GM18507 (cell line): Measurements from ENCODE around the gene TRIP11.

Source experiments
- DNase-seq: peaks from one replicate; pipeline ENCODE4 v3.0.0; 2011; ENCODE audit warnings: low read depth; ENCODE audit not compliant: insufficient read length; ENCODE audit errors: extremely low spot score
- FAIRE-seq: peaks from 2 replicates; lab custom pipeline; 2011; peaks lifted over from hg19 to GRCh38; lab: Jason Lieb, UNC

TRIP11 gene

DNA sequence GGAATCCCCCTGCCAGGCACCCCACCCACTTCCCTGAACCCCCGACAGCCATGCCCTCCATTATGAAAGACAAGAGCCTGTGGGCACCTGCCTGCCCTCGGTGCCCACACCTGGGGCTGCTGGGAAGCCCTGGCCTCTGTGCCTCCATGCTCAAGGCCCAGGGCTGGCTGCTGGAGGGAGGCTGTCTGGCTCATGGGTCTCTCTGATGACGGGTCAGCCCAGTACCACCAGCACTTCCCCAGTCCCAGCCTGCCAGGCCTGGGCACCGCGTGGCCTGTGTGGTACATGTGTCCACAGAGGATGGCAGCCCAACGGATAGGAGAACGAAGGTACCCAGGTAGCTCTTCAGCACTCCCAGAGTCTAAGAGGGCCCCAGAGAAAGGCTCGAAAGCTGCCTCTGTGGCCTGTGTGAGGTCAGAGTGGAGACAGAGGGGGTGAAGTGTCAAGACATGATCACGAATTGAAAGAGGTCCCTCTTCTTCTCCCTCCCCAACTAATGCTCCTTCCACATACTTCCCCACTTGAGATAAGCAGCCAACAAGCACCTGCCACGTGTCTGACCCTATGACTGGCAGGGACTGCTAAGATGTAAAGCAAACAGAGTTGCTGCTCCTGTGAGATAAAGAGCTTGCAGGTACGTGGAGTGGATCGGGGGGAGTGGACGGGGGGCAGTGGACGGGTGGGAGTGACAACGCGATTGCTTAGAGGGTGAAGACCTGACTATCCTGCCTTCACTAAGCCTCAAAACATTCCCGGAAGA is 113.5 kb downstream of the TRIP11 start:
- FAIRE-seq (no peak), DNase-seq (no peak)

DNA sequence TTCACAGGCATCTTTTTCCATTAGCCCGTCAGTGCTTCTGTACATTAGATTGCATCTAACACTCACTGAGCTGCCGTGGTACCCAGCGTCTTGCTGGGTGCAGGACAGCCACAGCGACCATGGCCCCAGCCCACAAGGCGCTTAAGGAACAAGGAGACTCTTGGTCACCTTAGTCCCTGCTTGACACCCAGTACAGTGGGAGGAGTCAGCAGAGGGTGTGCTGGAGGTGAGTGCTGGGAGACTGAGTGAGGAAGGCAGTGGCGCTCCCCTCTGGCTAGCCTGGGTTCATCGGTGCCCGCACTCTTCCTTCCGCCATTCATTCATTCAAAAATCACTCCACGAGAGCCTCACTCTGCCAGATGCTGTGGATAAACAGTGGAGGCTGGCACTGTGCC is 114.1 kb downstream of the TRIP11 start:
- no peak for FAIRE-seq
- DNase-seq, result no peak

DNA sequence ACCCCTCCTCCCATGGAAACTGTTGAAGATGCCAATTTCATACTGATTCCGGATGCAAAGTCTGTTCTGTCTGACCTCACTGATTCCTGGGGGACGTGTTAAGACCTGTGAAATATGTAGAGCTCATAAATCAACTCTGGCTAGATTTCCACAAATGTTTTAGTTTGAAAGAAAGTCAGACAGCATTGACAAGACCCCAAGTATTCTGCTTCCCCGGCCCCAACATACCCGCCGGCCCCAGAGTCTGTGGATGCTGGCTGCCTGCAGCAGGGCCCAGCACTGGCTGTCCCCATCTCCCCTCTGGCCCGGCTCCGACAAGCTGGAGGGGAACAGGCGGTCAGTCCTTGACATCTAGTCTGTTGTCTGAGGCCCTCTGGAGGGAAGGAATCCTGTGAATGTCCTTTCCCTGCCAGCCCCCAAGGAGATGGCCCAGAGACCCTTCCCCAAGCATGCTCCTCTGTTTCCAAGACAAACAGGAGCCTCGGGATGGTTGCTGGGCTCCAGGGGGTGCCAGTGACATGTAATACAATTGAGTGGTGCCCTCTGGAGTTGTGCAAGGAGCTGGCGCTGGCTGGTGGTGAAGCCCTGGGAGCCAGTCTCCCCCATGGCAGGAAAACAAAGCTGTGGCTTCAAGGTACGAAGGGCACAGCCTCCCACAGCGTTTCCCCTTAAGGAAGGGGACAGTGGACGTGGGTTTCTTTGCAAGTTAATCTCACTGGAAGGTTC is 114.7 kb downstream of the TRIP11 start:
- FAIRE-seq, result no peak
- DNase-seq, result no peak

DNA sequence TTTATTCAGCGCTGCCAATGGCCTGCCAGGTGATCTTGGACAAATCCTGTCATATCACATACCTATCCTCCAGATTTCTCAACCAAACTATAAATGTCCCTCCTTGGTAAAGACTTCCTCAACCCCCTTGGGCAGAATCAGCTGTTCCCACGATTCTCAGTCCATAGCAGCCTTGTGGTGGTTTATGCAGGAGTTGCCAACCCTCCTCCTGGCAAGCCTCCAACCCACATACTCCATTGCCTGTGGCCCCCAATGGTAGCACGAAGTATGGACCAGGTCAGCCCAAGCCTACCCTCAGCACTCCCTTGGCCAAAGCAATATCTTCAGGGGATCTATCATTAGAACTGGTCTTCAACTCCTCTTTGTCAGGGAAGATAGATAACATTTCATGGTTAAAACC is 119.3 kb downstream of the TRIP11 start:
- FAIRE-seq (no peak), DNase-seq (no peak)

DNA sequence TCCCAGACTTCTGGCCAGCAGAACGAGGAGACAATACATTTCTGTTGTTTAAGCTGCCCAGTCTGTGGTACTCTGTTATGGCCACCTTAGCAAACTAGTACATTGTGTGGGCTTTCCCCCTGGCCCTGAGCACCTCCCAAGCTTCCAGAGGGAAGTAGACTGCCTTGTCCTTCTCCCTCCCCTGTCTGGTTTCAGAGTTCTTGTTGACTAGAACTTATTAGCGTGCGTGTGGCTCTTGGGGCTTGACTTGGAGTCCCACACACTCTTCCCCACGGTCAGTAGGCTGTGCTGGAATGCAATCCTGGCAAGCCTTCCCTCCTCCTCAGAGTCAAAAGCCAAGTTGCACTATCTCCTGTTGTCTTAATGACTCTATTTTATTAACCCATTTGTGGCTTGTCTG is 120.0 kb downstream of the TRIP11 start:
- DNase-seq, result no peak
- FAIRE-seq, result no peak

DNA sequence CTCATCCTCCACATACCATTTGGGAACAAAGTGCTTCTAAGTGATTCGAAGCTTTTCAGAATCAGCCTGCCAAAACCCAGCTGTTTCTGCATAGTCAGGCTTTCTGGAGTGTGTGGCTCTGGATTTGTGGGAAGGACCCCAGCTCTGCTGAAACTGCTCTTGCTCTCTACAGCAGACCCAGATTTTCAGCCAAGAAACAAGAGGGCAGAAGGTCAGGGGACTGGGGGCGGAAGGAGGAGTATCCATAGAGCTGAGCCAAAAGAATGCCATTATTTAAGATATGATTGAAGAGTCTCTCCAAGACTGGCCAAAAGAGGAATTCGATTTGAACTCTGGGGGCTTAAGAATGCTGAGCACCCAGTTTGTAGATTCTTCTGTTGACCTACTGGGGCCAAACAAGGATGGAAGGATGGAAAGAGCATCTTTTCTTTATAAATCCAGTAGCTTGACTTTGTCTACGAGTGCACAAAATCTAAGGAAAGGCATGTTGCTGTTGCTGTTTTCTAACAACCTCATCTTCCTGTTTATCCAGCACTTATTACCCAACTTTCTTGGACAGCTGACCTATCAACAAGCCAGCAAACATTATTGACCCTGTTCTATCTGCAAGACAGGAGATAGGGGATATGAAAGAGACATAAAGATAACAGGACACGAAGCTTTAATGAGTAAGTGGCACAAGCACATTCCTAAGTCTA is 121.5 kb downstream of the TRIP11 start:
- DNase-seq, result no peak

More for the DNA sequence above, 121.5 kb downstream of the TRIP11 start:
- FAIRE-seq, result no peak
